Measurements from ENCODE around the gene NFIC. TPM values are rescaled to one million over a fixed set of nuclear protein-coding genes. Genes with fewer than 3 reads are reported as not detected.

The NFIC gene
- total and polyA plus RNA-seq, 10 of the 15 experiments (the other 5 are each of a cell fraction or from before 2014, with no cell fraction given): 0.71 to 53.5 (median 10.2) TPM

DNA sequence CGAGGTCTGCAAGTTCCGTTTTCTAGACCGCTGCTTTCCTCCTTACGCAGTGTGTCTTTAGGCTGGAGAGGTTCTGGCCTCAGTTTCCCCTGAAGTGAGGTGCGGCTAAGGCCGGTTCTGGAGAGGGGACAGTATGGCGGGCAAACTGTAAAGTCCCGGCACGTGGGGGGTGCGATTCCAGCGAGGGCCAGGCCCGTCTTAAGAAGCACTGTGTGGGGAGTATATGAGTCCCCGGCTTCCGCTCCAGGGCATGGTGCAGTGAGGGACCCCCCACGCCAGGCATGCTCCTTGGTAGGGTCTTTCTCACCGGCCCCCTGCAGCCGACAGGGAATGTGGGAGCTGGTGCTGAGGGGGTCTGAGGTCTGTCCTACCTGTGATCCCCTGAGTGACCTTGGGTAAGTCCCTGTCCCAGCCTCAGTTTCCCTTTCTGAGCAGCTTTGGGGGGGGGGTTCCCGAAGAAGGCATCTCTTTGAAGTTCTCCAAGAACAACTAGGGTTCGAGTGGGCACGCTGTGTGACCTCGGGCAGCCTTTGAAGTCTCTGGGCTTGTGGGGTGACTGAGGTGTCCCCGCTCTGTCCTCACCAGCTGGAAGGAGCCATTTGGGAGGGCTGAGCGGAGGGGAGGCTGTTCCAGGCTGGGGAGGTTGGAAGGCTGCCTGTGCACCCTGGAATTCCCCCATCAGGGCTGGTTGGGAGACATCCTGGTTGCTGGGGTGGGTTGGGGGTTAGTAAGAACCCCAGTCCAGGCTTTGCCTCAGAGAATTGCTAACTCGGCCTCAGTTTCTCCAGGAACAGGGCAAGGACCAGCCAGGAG, 1.5 kb downstream of the NFIC start (continued):
- no peak for TF ChIP-seq ZNF207 (IDR thresholded peaks at IDR 0.05; ENCODE audit: borderline replicate concordance)
- TF ChIP-seq, protein P1, sequence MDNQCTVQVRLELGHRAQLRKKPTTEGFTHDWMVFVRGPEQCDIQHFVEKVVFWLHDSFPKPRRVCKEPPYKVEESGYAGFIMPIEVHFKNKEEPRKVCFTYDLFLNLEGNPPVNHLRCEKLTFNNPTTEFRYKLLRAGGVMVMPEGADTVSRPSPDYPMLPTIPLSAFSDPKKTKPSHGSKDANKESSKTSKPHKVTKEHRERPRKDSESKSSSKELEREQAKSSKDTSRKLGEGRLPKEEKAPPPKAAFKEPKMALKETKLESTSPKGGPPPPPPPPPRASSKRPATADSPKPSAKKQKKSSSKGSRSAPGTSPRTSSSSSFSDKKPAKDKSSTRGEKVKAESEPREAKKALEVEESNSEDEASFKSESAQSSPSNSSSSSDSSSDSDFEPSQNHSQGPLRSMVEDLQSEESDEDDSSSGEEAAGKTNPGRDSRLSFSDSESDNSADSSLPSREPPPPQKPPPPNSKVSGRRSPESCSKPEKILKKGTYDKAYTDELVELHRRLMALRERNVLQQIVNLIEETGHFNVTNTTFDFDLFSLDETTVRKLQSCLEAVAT (IDR thresholded peaks at IDR 0.05): no peak
- no peak for TF ChIP-seq MEF2A (IDR thresholded peaks at IDR 0.05; ENCODE audit: insufficient read depth, low read depth, low read length)
- TF ChIP-seq SIX5 (IDR thresholded peaks at IDR 0.05; ENCODE audit: low read depth, low read length, severe bottlenecking): no peak
- TF ChIP-seq, protein P2, sequence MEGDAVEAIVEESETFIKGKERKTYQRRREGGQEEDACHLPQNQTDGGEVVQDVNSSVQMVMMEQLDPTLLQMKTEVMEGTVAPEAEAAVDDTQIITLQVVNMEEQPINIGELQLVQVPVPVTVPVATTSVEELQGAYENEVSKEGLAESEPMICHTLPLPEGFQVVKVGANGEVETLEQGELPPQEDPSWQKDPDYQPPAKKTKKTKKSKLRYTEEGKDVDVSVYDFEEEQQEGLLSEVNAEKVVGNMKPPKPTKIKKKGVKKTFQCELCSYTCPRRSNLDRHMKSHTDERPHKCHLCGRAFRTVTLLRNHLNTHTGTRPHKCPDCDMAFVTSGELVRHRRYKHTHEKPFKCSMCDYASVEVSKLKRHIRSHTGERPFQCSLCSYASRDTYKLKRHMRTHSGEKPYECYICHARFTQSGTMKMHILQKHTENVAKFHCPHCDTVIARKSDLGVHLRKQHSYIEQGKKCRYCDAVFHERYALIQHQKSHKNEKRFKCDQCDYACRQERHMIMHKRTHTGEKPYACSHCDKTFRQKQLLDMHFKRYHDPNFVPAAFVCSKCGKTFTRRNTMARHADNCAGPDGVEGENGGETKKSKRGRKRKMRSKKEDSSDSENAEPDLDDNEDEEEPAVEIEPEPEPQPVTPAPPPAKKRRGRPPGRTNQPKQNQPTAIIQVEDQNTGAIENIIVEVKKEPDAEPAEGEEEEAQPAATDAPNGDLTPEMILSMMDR (IDR thresholded peaks at IDR 0.05 in 2 of 3, conservative IDR thresholded peaks at IDR 0.05 in 1 of 3; ENCODE audit: control insufficient read depth in 2 of 3, extremely low read depth in 1 of 3, insufficient read depth in 1 of 3, low read depth in 3 of 3, low read length in 3 of 3): no peak
- TF ChIP-seq NFXL1 (IDR thresholded peaks at IDR 0.05; ENCODE audit: borderline replicate concordance): 0 out of 2 replicates have a peak, but pooled peaks have one; percentile 46
- no peak for TF ChIP-seq PAX8 (IDR thresholded peaks at IDR 0.05)
- no peak for TF ChIP-seq HDGF (IDR thresholded peaks at IDR 0.05)
- TF ChIP-seq MTA2 (IDR thresholded peaks at IDR 0.05; ENCODE audit: low read depth): no peak
- TF ChIP-seq, protein P3, sequence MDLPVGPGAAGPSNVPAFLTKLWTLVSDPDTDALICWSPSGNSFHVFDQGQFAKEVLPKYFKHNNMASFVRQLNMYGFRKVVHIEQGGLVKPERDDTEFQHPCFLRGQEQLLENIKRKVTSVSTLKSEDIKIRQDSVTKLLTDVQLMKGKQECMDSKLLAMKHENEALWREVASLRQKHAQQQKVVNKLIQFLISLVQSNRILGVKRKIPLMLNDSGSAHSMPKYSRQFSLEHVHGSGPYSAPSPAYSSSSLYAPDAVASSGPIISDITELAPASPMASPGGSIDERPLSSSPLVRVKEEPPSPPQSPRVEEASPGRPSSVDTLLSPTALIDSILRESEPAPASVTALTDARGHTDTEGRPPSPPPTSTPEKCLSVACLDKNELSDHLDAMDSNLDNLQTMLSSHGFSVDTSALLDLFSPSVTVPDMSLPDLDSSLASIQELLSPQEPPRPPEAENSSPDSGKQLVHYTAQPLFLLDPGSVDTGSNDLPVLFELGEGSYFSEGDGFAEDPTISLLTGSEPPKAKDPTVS (IDR thresholded peaks at IDR 0.05; ENCODE audit: low read depth, low read length): no peak
- TF ChIP-seq, protein P4, sequence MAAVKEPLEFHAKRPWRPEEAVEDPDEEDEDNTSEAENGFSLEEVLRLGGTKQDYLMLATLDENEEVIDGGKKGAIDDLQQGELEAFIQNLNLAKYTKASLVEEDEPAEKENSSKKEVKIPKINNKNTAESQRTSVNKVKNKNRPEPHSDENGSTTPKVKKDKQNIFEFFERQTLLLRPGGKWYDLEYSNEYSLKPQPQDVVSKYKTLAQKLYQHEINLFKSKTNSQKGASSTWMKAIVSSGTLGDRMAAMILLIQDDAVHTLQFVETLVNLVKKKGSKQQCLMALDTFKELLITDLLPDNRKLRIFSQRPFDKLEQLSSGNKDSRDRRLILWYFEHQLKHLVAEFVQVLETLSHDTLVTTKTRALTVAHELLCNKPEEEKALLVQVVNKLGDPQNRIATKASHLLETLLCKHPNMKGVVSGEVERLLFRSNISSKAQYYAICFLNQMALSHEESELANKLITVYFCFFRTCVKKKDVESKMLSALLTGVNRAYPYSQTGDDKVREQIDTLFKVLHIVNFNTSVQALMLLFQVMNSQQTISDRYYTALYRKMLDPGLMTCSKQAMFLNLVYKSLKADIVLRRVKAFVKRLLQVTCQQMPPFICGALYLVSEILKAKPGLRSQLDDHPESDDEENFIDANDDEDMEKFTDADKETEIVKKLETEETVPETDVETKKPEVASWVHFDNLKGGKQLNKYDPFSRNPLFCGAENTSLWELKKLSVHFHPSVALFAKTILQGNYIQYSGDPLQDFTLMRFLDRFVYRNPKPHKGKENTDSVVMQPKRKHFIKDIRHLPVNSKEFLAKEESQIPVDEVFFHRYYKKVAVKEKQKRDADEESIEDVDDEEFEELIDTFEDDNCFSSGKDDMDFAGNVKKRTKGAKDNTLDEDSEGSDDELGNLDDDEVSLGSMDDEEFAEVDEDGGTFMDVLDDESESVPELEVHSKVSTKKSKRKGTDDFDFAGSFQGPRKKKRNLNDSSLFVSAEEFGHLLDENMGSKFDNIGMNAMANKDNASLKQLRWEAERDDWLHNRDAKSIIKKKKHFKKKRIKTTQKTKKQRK (IDR thresholded peaks at IDR 0.05; ENCODE audit: low read depth, low read length): no peak
- TF ChIP-seq IKZF1 (conservative IDR thresholded peaks at IDR 0.05): peak; percentile 20; the same call in 1 of the 2 replicates
- TF ChIP-seq POU2F2 (IDR thresholded peaks at IDR 0.05; ENCODE audit: borderline replicate concordance, low read depth, low read length): no peak
- TF ChIP-seq SP1 (IDR thresholded peaks at IDR 0.05; ENCODE audit: low read depth, low read length): no peak
- TF ChIP-seq ATF7 (IDR thresholded peaks at IDR 0.05; ENCODE audit: low read depth): no peak
- TF ChIP-seq SMARCA5 (IDR thresholded peaks at IDR 0.05): 0 out of 2 replicates have a peak, but pooled peaks have one; percentile 53
- TF ChIP-seq, protein P5, sequence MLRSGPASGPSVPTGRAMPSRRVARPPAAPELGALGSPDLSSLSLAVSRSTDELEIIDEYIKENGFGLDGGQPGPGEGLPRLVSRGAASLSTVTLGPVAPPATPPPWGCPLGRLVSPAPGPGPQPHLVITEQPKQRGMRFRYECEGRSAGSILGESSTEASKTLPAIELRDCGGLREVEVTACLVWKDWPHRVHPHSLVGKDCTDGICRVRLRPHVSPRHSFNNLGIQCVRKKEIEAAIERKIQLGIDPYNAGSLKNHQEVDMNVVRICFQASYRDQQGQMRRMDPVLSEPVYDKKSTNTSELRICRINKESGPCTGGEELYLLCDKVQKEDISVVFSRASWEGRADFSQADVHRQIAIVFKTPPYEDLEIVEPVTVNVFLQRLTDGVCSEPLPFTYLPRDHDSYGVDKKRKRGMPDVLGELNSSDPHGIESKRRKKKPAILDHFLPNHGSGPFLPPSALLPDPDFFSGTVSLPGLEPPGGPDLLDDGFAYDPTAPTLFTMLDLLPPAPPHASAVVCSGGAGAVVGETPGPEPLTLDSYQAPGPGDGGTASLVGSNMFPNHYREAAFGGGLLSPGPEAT (IDR thresholded peaks at IDR 0.05; ENCODE audit: low read depth): peak; percentile 43; the same call in 1 of the 2 replicates
- no peak; the same call in 1 of the 2 replicates for TF ChIP-seq LARP7 (IDR thresholded peaks at IDR 0.05)
- TF ChIP-seq BMI1 (IDR thresholded peaks at IDR 0.05; ENCODE audit: borderline replicate concordance): no peak
- TF ChIP-seq MYB (IDR thresholded peaks at IDR 0.05; ENCODE audit: borderline replicate concordance, low read depth, low read length): no peak
